Heart right ventricle (tissue), 16 donors: ENCODE measurements around the gene CD276. TPM values are rescaled to one million over a fixed set of nuclear protein-coding genes. Genes with fewer than 3 reads are reported as not detected.

Experiments
- ATAC-seq, 8 donors: fragments of 200-7000 bp; cut with Tn5 transposase; one replicate each; pipeline ENCODE4 v1.9.1; 2020; ENCODE audit warnings: mild to moderate bottlenecking in 8 of 8, moderate library complexity in 8 of 8, moderate number of reproducible peaks in 1 of 8
- DNase-seq, 2 donors: peaks; one replicate each; pipeline ENCODE4 v3.0.0-alpha.2; 2020
- H3K27ac ChIP-seq, 10 donors: fragments of 200-600 bp; sonication (generic) in 2 of 10; one replicate each; pipeline versions ENCODE4 v1.5.0 to v1.8.0; 2020 to 2022; ENCODE audit warnings: mild to moderate bottlenecking in 3 of 10
- H3K27me3 ChIP-seq, 7 donors: fragments of 200-600 bp; one replicate each; pipeline ENCODE4 v1.8.0; 2021 to 2022; ENCODE audit warnings: mild to moderate bottlenecking in 2 of 7
- H3K36me3 ChIP-seq, 9 donors: fragments of 200-600 bp; sonication (generic) in 1 of 9; one replicate each; pipeline versions ENCODE4 v1.5.0 to v1.8.0; 2020 to 2022; ENCODE audit warnings: mild to moderate bottlenecking in 2 of 9
- H3K4me1 ChIP-seq, 9 donors: fragments of 200-600 bp; sonication (generic) in 1 of 9; one replicate each; pipeline versions ENCODE4 v1.5.0 to v1.8.0; 2020 to 2022; ENCODE audit warnings: mild to moderate bottlenecking in 4 of 9
- H3K4me3 ChIP-seq, 10 donors: fragments of 200-600 bp; sonication (generic) in 2 of 10; one replicate each; pipeline versions ENCODE4 v1.5.0 to v1.8.0; 2020 to 2022; ENCODE audit warnings: mild to moderate bottlenecking in 7 of 10, moderate library complexity in 2 of 10
- H3K9me3 ChIP-seq, 11 donors: fragments of 200-600 bp in 10 of 11; sonication (generic) in 2 of 11; one replicate each; pipeline versions ENCODE4 v1.5.0 to v1.8.0; 2013 to 2022; ENCODE audit warnings: mild to moderate bottlenecking in 2 of 11, control low read depth in 1 of 11, moderate library complexity in 1 of 11
- WGBS, 2 donors: extraction: QIAGEN DNeasy Blood & Tissue Kit; methylation state at CpG; one replicate each; pipeline ENCODE4 v1.1.7; 2013; ENCODE audit warnings: inconsistent platforms in 1 of 2; 5-methylcytosine and 5-hydroxymethylcytosine counted together
- intact Hi-C, 10 donors: fragments of 100-400 bp; cut with DNase I; formaldehyde crosslinking; loops; one replicate each; pipeline versions ENCODE4 v1.11.1 to v1.14.2; 2022
- polyA plus RNA-seq, 2 donors: library from polyadenylated mRNA; stranded (reverse); fragments of 200-250 nt; gene quantifications; one replicate each; pipeline ENCODE4 v1.2.3, GENCODE V29; 2013
- total RNA-seq, 10 donors: library from RNA; stranded (reverse); fragmentation: NEBNext Ultra II Directional in 3 of 10; extraction: Animal tissue kit (Norgen Biotek cat#: 25700) in 3 of 10; gene quantifications; one replicate each; pipeline versions ENCODE4 v1.2.1 to v1.2.4, GENCODE V29; 2021 to 2023
- TF ChIP-seq, protein P1 (sequence below), 9 donors: fragments of 200-600 bp; sonication (generic) in 2 of 9; IDR thresholded peaks; one replicate each; pipeline versions ENCODE4 v1.5.0 to v1.8.0; 2021 to 2022; ENCODE audit warnings: antibody characterized with exemption in 9 of 9, mild to moderate bottlenecking in 5 of 9, moderate library complexity in 1 of 9
- donor health status: Arrhythmogenic right ventricular cardiomyopathy.
- donor health status: ischemic (EF 13 %, LVEDD 7.1; RV severe dilation, severe dysfunction).
- donor health status: healthy with polysubstance abuse.
- donor health status: DM: no; HTN: yes; CAD: no.
- donor health status: DM: no; HTN: no; CAD: no.
- donor health status: ischemic (EF 25% LVEDD 6.9; RV normal size, moderate dysfunction).
- donor health status: ischemic (EF 25% LVEDD 5.7; RV mildly dilated, moderate dysfunction).
- donor health status: healthy.
- donor health status: DM: yes; HTN: yes; CAD: no.
- donor health status: Ischemic cardiomyopathy.
- donor health status: ischemic (EF 35%, LVEDD 5.7; RV mildly dilated, moderate dysfunction).
- donor health status: nonischemic (EF 11% LVEDD 7.7; RV severe dilation, severe dysfunction).
- donor health status: DM: yes; HTN: yes; CAD: no.
- donor health status: PGD.
- donor health status: ischemic (EF 29% LVEDD 5.4; RV normal size, mild dysfunction).
- donor health status: nonischemic (EF 23%, LVEDD 6.1; RV moderate dilation, normal function).

CD276 gene
- total and polyA plus RNA-seq, 12 donors, result 26.5 to 77.1 (median 38.1) TPM

- peaks cover 0 to 25% (median 0%) of the 10 kb centered on the region in 7 donors for H3K27me3 ChIP-seq
- H3K9me3 ChIP-seq, result no peaks in the 10 kb centered on the region
- ATAC-seq, result no peak
- no peak for DNase-seq
- TF ChIP-seq, protein P1, sequence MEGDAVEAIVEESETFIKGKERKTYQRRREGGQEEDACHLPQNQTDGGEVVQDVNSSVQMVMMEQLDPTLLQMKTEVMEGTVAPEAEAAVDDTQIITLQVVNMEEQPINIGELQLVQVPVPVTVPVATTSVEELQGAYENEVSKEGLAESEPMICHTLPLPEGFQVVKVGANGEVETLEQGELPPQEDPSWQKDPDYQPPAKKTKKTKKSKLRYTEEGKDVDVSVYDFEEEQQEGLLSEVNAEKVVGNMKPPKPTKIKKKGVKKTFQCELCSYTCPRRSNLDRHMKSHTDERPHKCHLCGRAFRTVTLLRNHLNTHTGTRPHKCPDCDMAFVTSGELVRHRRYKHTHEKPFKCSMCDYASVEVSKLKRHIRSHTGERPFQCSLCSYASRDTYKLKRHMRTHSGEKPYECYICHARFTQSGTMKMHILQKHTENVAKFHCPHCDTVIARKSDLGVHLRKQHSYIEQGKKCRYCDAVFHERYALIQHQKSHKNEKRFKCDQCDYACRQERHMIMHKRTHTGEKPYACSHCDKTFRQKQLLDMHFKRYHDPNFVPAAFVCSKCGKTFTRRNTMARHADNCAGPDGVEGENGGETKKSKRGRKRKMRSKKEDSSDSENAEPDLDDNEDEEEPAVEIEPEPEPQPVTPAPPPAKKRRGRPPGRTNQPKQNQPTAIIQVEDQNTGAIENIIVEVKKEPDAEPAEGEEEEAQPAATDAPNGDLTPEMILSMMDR (IDR thresholded peaks at IDR 0.05), result no peak
- H3K4me1 ChIP-seq, result peaks cover 0 to 17% (median 0%) of the 10 kb centered on the region in 9 donors
- no peaks in the 10 kb centered on the region for H3K36me3 ChIP-seq
- no peak overlapping the region for H3K4me3 ChIP-seq
- intact Hi-C loops, result loop anchor here in 7 of 10 donors (1.0 to 2.0 kb wide), 3 partner anchors 19 to 23 kb away; no protein-coding TSS in a partner anchor
- H3K27ac ChIP-seq, result no peak overlapping the region
- 86 to 88% methylated on average over 2 of the region's 2 CpGs for WGBS, 2 donors
These were observed 6.5 kb upstream of the CD276 start for GRCh38 chr15:73677733-73678132.

DNA sequence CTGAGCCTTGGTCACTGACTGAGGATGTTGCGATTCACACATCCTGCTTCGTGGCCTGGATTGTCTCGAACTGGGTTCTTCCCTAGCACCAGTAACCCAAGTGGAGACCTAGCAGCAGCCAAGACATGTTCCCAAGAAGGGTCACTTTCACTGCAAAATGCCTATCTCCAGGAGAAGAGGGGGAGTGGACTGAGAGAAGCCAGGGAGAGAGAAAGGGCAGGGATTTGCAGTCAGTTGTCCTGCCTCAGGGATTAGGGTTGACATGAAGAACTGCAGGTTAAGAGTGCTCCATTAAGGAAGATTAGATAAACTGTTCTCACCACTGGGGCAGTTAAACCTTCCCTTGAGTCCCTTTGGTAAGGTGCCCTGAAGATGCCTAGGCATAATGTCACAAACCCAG lies 5.7 kb upstream of the CD276 start:
- intact Hi-C loops, result no loop called here
- Histone ChIP-seq H3K27ac (no peak overlapping the region), H3K27me3 (peaks cover 0 to 27% (median 0%) of the 10 kb centered on the region in 7 donors), H3K9me3 (no peaks in the 10 kb centered on the region), H3K4me1 (peaks cover under 1 to 25% (median 3%) of the 10 kb centered on the region in 9 donors), H3K4me3 (no peak overlapping the region), H3K36me3 (no peaks in the 10 kb centered on the region)
- WGBS, 2 donors, result 72 to 80% methylated on average over 3 of the region's 3 CpGs
- DNase-seq (no peak), ATAC-seq (no peak)
- TF ChIP-seq, protein P1 (IDR thresholded peaks at IDR 0.05), result no peak

DNA sequence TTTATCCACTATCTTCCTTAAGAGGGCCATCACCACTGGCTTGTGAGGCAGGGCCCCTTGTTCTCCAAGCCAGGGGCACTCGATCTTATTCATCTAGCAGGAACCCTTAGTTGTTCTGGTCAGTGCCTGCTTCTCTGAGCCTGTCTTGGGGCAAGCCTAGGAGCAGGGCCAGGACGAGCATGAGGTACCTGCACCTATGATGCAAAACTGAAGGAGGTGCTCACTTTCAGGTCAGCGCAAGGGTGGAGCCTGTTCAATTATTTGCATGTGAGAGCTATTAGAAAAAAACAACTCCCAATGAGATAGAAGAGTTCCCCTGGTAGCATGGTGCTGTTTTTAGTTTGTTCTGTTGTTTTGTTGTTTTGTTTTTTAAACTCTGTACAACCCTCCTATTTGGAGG lies 5.0 kb upstream of the CD276 start:
- intact Hi-C loops, result no loop called here
- 83 to 86% methylated on average over 3 of the region's 3 CpGs for WGBS, 2 donors
- H3K9me3 ChIP-seq, result no peaks in the 10 kb centered on the region

DNA sequence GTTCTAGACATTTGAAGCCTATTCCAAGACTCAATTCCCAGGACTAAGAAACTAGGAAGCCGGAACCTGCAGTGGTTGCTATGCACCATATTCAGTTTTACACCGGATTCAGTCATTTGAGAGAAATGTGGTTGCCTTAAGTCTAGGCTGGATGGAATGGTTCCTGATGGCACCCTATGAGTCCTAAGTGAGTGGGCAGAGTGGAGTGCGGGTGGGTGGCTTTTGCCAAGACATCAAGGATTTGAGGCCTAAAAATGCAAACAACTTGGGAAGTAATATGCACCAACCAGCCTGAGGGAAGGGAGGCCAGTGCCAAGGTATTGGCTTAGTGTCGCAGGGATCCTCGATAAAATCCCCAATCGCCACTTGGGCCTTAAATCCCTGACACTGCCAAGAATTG lies 4.2 kb upstream of the CD276 start:
- H3K27me3 ChIP-seq, result peaks cover 0 to 41% (median 0%) of the 10 kb centered on the region in 7 donors
- H3K36me3 ChIP-seq, result no peaks in the 10 kb centered on the region
- TF ChIP-seq, protein P1 (IDR thresholded peaks at IDR 0.05), result no peak
- H3K9me3 ChIP-seq, result no peaks in the 10 kb centered on the region
- H3K4me1 ChIP-seq, result peaks cover 4 to 34% (median 12%) of the 10 kb centered on the region in 9 donors
- no peak overlapping the region for H3K4me3 ChIP-seq
- DNase-seq (no peak), ATAC-seq (no peak)
- intact Hi-C loops, result no loop called here
- 90 to 94% methylated on average over 6 of the region's 6 CpGs for WGBS, 2 donors
- no peak overlapping the region for H3K27ac ChIP-seq

More for the DNA sequence above, 5.0 kb upstream of the CD276 start:
- Histone ChIP-seq H3K27ac (no peak overlapping the region), H3K27me3 (peaks cover 0 to 33% (median 0%) of the 10 kb centered on the region in 7 donors), H3K4me3 (no peak overlapping the region), H3K4me1 (peaks cover 4 to 30% (median 8%) of the 10 kb centered on the region in 9 donors), H3K36me3 (no peaks in the 10 kb centered on the region)
- DNase-seq (no peak), ATAC-seq (no peak)
- TF ChIP-seq, protein P1 (IDR thresholded peaks at IDR 0.05), result no peak
